Measurements from ENCODE around the gene CELSR1.

Gene CELSR1

DNA sequence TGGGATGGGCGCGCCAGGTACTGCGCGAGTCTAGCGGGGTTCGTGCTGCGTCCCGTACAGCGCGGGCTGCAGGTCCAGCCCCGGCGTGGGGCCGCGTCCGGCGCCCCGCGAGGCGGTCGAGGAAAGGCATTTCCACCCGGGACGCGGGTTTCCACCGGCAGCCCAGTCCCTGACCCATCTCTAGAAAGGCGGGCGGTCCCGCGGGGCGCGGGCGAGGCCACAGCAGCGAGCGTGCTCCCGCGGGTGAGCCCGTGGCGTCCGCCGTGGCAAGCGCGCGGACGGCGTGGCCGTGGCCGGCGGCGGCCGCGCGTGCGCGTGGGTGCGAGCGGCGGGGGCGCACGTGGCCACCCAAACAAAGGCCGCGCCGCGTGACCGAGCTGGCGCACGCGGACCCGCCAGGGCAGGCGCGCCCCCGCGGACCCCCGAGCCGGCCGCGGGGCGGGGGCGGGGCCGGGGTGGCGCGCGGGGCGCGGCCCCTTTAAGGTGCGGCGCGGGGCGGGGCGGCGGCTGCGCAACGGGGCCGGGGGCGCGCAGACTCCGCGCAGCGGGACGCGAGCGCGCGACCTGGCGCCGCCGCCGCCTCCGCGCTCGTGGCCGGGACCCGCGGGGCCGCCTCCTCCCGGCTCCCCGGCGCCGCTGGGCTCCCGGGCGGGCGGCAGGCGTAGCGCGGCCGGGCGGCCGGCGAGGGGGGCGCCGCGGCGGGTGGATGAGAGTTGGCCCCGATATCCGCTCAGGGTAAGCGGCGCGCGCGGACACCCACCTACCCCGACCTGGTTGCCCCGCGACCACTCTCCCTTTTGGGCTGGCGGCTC lies 39.3 kb upstream of the CELSR1 start:
- TF ChIP-seq, protein P1, sequence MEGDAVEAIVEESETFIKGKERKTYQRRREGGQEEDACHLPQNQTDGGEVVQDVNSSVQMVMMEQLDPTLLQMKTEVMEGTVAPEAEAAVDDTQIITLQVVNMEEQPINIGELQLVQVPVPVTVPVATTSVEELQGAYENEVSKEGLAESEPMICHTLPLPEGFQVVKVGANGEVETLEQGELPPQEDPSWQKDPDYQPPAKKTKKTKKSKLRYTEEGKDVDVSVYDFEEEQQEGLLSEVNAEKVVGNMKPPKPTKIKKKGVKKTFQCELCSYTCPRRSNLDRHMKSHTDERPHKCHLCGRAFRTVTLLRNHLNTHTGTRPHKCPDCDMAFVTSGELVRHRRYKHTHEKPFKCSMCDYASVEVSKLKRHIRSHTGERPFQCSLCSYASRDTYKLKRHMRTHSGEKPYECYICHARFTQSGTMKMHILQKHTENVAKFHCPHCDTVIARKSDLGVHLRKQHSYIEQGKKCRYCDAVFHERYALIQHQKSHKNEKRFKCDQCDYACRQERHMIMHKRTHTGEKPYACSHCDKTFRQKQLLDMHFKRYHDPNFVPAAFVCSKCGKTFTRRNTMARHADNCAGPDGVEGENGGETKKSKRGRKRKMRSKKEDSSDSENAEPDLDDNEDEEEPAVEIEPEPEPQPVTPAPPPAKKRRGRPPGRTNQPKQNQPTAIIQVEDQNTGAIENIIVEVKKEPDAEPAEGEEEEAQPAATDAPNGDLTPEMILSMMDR (IDR thresholded peaks at IDR 0.05) = no peak
- Histone ChIP-seq H3K4me1 (ENCODE audit: control insufficient read depth in 1 of 2, insufficient read depth in 1 of 2, low read depth in 1 of 2, low read length in 1 of 2) (peaks cover 49 to 58% of the 10 kb centered on the region in 2 experiments), H3K27ac (no peak overlapping the region), H3K9me3 (peaks cover 5% of the 10 kb centered on the region), H3K36me3 (no peaks in the 10 kb centered on the region), H3K4me3 (ENCODE audit: low read depth in 1 of 2, low read length in 1 of 2) (peak overlapping the region; percentile 64 to 66), H3K27me3 (peaks cover 7% of the 10 kb centered on the region)

DNA sequence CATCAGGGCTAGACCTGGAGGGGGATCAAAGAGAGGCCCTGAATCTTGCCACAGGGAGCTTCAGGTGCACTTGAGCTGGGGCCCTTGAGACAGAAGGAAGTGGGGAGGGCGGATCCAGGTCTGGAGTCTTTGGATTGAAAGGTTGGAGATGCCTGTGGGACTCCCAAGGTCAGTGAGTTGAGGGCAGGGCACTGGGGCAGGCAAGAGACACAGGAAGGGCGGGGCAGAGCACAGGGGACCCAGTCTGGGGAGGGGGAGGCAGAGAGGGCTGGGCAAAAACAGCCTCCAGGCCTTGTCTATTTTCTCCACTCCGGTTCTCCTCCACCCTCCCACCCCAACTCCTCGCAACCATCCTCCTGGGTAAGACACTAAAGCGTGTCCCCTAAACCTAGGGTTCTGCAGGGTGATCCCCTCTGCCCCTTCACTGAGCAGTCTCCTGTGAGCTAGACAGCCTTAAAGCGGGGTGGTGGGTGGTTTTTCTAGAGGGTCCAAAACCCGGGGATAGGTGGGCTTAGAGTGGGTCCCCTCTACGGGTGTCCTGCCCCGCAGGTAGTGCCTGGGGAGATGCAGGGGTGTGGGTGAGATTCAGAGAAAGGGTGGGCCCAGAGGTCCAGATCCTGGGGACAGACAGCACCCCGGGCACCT lies 38.6 kb upstream of the CELSR1 start:
- Histone ChIP-seq H3K27ac (no peak overlapping the region), H3K27me3 (peaks cover 7% of the 10 kb centered on the region), H3K4me3 (ENCODE audit: low read depth in 1 of 2, low read length in 1 of 2) (peak overlapping the region; percentile 64 to 66), H3K4me1 (ENCODE audit: control insufficient read depth in 1 of 2, insufficient read depth in 1 of 2, low read depth in 1 of 2, low read length in 1 of 2) (peaks cover 42 to 51% of the 10 kb centered on the region in 2 experiments), H3K9me3 (peaks cover 6% of the 10 kb centered on the region), H3K36me3 (no peaks in the 10 kb centered on the region)
- TF ChIP-seq, protein P1 (IDR thresholded peaks at IDR 0.05) = no peak

GRCh38 chr22:46574993-46575910 lies 37.8 kb upstream of the CELSR1 start:
- Histone ChIP-seq H3K9me3 (peaks cover 6% of the 10 kb centered on the region), H3K36me3 (no peaks in the 10 kb centered on the region), H3K4me1 (ENCODE audit: control insufficient read depth in 1 of 2, insufficient read depth in 1 of 2, low read depth in 1 of 2, low read length in 1 of 2) (peaks cover 38 to 47% of the 10 kb centered on the region in 2 experiments), H3K4me3 (ENCODE audit: low read depth in 1 of 2, low read length in 1 of 2) (peak overlapping the region in 1 of 2 experiments; percentile 64), H3K27me3 (peaks cover 7% of the 10 kb centered on the region), H3K27ac (no peak overlapping the region)
- TF ChIP-seq, protein P1 (IDR thresholded peaks at IDR 0.05) = no peak

- Histone ChIP-seq H3K4me3 (ENCODE audit: low read depth in 1 of 2, low read length in 1 of 2) (no peak overlapping the region), H3K27me3 (peaks cover 7% of the 10 kb centered on the region), H3K9me3 (peaks cover 6% of the 10 kb centered on the region), H3K36me3 (no peaks in the 10 kb centered on the region), H3K27ac (no peak overlapping the region), H3K4me1 (ENCODE audit: control insufficient read depth in 1 of 2, insufficient read depth in 1 of 2, low read depth in 1 of 2, low read length in 1 of 2) (peaks cover 37 to 40% of the 10 kb centered on the region in 2 experiments)
- TF ChIP-seq, protein P1 (IDR thresholded peaks at IDR 0.05) = no peak
These were observed 37.1 kb upstream of the CELSR1 start for GRCh38 chr22:46574438-46574992.
